ENCODE results near the gene PKLR.

DNA sequence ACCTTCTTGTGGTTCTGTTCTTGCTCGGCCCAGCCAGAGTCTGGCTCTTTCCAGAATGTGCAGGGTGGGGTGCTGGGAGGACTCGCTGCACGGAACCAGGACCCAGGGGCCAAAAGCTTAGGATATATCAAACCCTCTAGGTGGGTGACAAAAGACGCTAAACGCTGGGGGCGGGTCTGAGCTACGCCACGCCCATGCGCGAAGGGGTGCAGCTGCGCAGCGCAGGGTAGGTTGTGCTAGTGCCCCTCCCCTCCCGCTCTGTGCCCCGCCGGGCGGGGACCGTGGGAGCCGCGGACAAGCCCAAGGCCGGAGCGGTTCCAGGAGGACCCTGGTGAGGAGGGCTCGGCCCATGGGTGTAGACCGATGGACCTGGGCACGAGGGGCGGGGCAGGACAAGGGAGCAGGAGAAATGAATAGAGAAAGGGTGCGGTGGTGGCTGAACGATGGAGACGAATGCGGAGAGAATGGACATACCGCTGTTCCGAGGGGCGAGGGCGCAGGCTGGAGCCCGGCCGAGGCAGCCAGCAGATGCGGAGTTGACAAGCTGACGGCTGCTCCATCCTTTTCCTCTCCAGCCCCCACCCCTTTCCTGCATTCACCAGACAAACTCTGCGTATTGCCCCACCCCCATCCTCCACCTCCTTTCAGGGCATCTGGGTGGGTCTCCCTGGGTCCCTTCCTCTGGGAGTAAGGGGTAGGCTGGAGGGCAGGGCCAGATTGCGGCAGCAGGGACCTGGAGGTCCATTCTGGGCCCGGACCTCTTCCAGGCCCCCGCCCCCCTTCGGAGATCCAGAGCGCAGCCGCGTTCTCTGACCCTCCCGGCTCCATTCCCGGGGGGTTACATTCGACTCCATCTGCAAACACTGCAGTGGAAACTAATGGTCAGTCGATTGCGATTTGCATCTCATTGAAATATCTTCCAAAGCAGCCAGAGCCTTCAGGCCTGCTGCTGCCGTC lies 19.7 kb upstream of the PKLR start, which contains the start of gene RUSC1:
- no peak for TF ChIP-seq POLR2A (IDR thresholded peaks at IDR 0.05)
- TF ChIP-seq CTCF (IDR thresholded peaks at IDR 0.05): no peak
- no peak for TF ChIP-seq EP300 (IDR thresholded peaks at IDR 0.05)
